Astrocyte of the cerebellum (primary cell): Measurements from ENCODE around the gene GNAL.
"Not testable (repeated sequence)": the region's sequence is repeated elsewhere in the genome, so short reads cannot be mapped to it uniquely, and the experiment has no call there.

Source experiments
- DNase-seq: peaks from one replicate; pipeline ENCODE4 v3.0.0-alpha.2; 2011; ENCODE audit warnings: low read depth
- H3K4me3 ChIP-seq: 2 replicates; pipeline ENCODE4 v1.5.1; 2011; ENCODE audit warnings: mild to moderate bottlenecking, low read depth, low read length, moderate library complexity
- in situ Hi-C: cut with HindIII; loops from 2 replicates; pipeline ENCODE4 v1.10.0; 2017; ENCODE audit warnings: low sequenced_read_pairs
- TF ChIP-seq, protein P1 (sequence below): IDR thresholded peaks from 2 replicates; pipeline ENCODE4 v1.5.1; 2012; ENCODE audit warnings: low read length, low read depth, moderate library complexity, mild to moderate bottlenecking; ENCODE audit errors: missing control alignments

The GNAL gene

DNA sequence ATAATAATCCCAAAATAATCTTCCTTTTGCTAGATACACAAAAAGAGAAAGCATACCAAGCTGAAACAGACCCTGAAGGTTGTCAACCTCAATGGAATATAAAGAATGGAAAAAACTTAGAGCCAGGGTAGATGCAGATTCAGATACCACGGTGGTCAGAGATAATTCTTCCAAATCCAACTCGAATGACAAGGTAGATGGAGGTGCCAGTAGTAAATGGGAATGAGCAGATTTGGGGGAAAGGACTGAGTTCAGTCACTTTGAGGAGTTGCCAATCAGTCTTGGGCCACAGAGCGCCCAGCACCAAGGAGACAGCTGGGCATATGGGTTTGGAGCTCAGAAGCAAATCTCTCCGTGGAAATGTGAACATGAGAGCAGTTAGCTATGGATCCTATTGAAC, 158.7 kb downstream of the GNAL start:
- TF ChIP-seq, protein P1, sequence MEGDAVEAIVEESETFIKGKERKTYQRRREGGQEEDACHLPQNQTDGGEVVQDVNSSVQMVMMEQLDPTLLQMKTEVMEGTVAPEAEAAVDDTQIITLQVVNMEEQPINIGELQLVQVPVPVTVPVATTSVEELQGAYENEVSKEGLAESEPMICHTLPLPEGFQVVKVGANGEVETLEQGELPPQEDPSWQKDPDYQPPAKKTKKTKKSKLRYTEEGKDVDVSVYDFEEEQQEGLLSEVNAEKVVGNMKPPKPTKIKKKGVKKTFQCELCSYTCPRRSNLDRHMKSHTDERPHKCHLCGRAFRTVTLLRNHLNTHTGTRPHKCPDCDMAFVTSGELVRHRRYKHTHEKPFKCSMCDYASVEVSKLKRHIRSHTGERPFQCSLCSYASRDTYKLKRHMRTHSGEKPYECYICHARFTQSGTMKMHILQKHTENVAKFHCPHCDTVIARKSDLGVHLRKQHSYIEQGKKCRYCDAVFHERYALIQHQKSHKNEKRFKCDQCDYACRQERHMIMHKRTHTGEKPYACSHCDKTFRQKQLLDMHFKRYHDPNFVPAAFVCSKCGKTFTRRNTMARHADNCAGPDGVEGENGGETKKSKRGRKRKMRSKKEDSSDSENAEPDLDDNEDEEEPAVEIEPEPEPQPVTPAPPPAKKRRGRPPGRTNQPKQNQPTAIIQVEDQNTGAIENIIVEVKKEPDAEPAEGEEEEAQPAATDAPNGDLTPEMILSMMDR = no peak
- no peak for DNase-seq
- in situ Hi-C loops = no loop called here
- H3K4me3 ChIP-seq = no peak overlapping the region

DNA sequence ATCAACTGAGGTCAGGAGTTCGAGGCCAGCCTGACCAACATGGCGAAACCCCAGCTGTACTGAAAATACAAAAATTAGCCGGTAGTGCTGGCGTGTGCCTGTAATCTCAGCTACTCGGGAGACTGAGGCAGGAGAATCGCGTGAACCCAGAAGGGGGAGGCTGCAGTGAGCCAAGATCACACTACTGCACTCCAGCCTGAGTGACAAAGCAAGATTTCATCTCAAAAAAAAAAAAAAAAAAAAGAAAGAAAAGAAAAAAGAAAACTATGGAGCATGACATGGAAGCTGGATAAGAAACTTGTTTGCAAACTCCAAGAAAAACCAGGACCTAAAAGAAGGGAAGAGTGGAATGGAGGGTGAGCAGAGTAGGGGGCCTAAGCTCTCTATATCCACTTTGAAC, 160.2 kb downstream of the GNAL start:
- in situ Hi-C loops = no loop called here
- TF ChIP-seq, protein P1 = no peak
- DNase-seq = no peak
- peak overlapping the region; percentile 90 for H3K4me3 ChIP-seq

DNA sequence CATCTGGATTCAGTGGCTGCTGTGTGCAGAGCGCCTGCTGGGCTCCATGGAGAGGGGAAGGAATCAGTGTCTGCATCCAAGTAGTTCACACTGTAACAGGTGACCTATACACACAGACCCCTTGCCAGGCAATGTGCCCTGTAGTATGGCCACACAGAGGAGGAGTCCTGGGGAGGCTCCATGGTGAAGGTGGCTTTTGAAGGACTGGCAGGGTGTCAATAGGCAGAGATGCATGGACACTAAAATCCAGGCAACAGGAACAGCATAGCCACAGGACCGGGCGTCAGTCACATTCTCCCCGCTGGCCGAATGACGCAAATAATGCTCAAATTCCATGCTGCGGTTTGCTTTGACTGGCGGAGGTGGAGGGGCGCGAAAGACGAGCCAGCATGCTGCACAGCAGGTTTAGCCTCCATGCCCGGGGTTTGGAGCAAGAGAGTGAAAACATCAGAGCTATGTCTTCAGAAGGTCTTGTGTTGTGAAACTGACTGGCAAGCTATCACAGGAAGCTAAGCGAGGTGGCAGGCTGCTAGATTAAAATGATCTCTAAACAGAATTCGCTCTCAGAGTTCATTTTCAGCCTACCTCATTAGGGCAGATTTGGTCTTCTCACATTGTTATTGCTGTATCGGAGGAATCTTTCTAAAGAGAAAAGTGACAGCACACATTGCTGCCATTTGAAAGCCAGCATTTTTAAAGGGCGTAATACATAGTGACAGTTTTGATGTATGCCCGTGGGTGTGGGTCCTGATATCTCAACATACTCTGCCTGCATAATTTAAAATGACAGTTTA, 161.0 kb downstream of the GNAL start:
- H3K4me3 ChIP-seq = peak overlapping the region; percentile 90
- peak; percentile 98 for DNase-seq
- TF ChIP-seq, protein P1 = no peak
- in situ Hi-C loops = no loop called here

DNA sequence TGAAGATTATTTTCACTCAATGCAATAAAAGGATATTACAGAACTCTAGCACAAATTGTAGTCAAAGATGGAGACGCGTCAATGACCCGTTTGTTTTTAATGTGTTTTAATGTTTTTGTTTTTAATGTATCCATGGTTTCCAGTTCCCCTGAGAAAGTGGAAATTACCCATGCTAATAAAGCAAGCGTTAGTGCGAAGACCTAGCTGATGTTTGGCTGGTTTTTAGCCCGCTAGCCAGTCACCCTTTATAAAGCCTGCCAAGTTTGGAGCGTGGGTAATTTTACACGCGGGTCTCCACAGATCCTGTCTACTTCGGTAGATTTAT, 161.7 kb downstream of the GNAL start:
- peak overlapping the region; percentile 90 for H3K4me3 ChIP-seq
- peak; percentile 79 for DNase-seq
- TF ChIP-seq, protein P1 = no peak
- in situ Hi-C loops = no loop called here

DNA sequence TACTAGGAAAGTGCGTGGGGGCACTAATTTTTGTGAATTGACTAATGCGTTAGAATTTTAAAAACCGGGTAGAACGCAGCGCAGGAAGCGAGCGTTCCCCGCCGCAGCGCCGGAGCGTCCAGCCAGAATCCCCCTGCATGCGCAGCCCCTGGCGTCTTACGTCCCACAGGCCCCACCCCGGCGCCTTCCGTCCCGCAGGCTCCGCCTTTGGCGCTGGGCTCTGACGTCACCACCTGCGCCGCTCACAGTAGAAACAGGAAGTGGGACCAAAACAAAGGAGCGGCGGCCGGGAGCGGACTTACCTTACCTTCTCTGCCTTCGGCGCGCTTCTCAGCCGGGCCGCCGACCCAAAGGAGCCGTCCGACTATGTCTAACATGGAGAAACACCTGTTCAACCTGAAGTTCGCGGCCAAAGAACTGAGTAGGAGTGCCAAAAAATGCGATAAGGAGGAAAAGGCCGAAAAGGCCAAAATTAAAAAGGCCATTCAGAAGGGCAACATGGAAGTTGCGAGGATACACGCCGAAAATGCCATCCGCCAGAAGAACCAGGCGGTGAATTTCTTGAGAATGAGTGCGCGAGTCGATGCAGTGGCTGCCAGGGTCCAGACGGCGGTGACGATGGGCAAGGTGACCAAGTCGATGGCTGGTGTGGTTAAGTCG, 162.2 kb downstream of the GNAL start, which contains the start of gene CHMP1B:
CHMP1B (plus strand) TSS at position 268 of the 660 bp plus-strand sequence; CDS start at position 367, 99 bp downstream.
- in situ Hi-C loops = no loop called here
- H3K4me3 ChIP-seq = peak within 1 kb of the TSS; percentile 90
- TF ChIP-seq, protein P1 = no peak
- DNase-seq = peak; percentile 97

DNA sequence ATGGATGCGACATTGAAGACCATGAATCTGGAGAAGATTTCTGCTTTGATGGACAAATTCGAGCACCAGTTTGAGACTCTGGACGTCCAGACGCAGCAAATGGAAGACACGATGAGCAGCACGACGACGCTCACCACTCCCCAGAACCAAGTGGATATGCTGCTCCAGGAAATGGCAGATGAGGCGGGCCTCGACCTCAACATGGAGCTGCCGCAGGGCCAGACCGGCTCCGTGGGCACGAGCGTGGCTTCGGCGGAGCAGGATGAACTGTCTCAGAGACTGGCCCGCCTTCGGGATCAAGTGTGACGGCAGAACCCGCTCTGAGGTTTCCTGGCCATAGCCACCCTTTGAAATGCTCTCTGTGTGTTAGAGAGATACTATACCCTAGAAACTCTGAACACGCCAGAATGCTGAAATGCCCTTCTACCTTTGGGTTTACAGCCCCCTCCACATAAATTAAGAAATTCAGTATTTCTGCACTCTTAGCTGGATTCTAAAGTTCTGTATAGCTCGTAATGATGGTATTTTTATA, 162.8 kb downstream of the GNAL start:
- peak overlapping the region; percentile 90 for H3K4me3 ChIP-seq
- in situ Hi-C loops = no loop called here
- DNase-seq = no peak
- TF ChIP-seq, protein P1 = no peak

DNA sequence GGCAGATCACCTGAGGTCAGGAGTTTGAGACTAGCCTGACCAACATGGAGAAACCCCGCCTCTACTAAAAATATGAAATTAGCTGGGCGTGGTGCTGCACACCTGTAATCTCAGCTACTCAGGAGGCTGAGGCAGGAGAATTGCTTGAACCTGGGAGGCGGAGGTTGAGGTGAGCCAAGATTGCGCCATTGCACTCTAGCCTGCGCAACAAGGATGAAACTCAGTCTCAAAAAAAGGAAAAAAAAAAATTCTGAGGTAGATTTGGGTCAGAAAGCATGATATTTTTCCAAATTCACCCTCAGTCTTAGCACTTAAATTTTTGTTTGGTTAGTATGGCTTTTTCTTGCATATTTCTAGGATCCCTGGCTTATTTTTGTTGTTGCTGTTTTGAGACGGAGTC, 165.5 kb downstream of the GNAL start:
- DNase-seq, H3K4me3 ChIP-seq, in situ Hi-C loops: not testable (repeated sequence)
